ENCODE measurements around the gene YES1.

- TF ChIP-seq CTCF (IDR thresholded peaks at IDR 0.05) (no peak), EZH2 (IDR thresholded peaks at IDR 0.05) (no peak)
These were observed 25.9 kb upstream of the YES1 start for GRCh38 chr18:837922-838321.
